GM19463 (cell line): Measurements from ENCODE around the gene CACNA1F.
"Not testable (repeated sequence)": the region's sequence is repeated elsewhere in the genome, so short reads cannot be mapped to it uniquely, and the experiment has no call there.

Source experiments
- ATAC-seq: cut with Tn5 transposase; IDR thresholded peaks from one replicate; pipeline ENCODE4 v1.9.1; 2021; ENCODE audit warnings: mild to moderate bottlenecking, moderate library complexity; ENCODE audit not compliant: unreplicated experiment

Gene CACNA1F

DNA sequence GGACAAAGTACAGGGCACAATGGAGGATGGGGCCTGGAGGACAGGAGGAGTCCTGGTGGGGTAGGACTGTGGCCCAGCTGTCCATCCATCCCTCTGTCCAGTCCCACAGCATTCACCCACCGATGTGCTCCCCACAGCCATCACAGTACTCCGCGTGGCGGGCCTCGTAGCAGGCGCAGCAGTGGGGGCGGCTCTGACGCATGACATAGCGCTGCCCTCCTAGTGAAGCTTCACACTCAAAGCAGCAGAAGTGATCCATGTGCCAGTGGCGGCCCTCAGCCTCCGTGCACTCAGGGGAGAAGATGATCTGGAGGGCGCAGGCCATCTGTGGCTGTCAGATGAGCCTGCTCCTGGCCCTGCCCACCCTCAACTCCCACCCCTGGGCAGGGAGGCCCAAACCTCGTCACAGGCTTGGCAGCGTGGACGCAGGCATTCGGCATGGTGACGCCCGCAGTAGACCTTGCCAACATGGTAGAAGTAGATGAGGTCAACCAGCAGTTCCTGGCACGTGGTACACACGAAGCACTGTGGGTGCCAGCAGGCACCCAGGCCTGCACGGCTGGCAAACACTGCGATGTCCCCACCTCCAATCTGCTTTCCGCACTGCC, 55.2 kb downstream of the CACNA1F start:
- no peak for ATAC-seq

DNA sequence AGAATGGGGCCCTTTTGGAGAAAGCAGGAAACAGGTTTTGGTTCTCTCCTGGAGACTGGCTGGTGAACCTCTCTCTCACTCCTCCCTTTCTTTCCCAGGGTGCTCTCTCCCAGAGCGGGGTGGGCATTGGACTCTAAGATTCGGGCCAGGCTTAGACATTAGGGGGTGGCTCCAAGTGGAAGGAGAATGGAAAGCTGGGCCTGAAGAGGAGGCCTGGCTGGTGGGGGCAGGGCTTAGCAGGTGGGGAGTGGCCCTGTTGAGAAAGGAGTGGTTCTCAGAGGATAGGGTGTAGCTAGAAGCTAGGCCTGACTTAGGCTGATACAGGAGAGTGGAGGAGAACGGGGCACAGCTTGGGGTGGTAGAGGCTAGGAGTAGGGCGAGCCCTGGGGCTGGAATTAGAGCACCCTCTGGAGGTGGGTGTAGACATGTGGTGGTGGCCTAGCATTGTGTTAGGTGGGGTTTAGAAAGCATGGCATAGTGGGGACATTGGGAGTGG, 55.8 kb downstream of the CACNA1F start:
- no peak for ATAC-seq

DNA sequence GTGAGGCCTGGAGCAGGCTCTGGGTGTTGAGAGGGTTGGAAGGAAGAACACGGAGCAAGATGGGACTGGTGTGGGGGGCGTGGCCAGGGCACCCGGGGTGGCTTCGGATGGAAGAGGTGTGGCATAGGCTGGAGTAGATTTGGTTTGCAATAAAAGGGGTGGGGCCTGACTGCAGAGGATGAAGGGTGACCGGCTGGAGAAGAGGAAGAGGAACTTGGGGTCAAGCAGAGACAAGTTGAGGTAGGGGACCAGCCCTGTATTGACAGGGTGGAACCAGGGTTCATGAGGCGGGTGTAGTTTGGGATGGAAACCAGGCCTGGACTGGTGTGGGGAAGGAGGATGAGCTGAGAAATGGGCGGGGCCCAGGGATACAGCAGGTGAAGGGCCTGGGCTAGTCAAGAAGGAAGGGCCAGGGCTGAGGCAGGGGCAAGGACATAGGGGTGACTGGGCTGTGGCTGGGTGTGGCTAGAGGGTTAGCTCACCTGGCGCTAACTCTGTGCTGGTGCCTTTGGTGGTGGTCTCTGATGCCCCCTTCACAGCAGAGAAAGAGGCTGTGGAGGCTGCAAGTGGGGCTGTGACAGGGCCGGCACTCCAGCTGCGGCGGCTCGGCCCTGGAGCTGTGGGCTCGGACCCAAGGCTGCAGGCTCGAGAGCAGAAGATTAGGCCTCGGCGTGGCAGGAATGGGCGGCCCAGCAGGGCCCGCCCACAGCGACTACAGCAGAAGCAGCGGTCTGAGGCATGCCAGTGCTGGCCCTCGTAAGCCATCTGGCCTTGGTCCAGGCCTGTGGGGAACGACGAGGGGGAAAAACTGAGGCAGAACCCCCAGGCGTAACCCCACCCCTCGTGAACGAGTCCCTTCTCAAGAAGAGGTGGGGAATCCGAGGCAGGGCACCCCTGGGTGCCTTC, 56.5 kb downstream of the CACNA1F start:
- ATAC-seq, result no peak

DNA sequence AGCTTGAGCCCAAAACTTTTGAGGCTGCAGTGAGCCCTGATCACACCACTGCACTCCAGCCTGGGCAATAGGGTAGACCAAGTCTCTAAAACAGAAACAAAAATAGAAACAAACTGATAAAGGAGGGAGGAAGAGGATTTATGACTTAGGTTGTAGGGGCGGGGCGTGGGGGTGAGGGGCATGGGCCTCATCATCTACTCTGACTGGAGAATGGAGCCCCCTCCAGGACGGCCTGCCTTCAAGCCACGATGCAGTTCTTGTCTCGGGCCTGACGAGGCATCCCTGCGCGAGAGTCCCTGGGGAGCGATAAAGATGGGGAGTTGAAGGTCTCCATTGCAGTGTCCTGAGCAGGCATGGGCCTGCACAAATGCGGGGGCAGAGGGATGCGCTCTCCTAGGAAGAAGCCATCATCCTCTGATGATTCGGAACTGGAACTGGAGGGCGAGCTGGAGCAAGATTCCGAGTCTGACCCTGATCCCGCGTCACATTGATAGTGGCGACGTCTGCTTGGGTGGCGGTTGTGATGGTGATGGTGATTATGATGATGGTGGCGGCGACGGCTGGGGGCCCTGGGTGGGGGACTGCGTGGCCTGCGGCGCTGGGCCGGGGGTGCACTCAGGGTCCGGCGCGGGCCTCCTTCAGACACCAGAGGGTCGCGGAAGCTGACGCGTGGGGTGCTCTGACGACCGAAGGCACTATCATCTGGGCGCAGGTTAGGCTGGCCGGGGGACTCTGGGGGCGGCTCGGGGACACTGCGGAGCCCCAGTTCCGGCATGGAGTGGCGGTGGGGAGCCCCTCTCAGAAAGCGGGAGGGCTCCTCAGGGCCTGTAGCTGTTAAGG, 57.5 kb downstream of the CACNA1F start:
- ATAC-seq, result no peak

DNA sequence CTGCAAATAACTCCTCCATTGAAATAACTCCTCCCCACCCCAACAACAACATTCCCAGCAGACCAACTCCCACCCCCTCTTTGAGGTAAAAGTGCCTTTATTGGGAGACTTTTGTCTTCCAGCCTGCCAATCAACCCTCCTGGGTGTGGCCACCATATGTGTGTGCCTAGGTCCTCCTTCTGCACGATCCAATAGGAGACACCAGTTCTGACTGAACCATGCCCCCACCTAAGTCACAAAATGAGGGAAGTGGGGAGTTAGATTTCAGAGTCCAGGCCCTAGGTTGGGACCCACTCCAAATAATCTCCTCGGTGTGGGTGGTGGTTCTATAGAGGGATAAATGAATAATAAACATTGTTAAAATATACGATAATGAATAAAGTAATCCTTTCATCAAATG, 58.4 kb downstream of the CACNA1F start:
- no peak for ATAC-seq

DNA sequence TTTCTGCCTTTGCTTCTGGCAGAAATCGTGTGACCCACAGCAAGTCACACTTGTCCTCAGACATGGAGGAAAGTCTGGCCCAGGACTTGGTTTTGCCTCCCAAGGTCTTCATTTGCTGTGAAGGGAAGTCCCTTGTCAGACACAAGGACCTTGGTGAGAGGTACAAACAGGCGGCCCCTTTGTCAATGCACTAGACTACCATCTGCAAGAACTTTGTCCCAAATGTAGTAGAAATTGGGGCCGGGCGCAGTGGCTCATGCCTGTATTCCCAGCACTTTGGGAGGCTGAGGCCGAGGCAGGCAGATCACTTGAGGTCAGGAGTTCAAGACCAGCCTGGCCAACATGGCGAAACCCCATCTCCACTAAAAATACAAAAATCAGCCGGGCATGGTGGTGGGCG, 59.6 kb downstream of the CACNA1F start:
- not testable (repeated sequence) for ATAC-seq

DNA sequence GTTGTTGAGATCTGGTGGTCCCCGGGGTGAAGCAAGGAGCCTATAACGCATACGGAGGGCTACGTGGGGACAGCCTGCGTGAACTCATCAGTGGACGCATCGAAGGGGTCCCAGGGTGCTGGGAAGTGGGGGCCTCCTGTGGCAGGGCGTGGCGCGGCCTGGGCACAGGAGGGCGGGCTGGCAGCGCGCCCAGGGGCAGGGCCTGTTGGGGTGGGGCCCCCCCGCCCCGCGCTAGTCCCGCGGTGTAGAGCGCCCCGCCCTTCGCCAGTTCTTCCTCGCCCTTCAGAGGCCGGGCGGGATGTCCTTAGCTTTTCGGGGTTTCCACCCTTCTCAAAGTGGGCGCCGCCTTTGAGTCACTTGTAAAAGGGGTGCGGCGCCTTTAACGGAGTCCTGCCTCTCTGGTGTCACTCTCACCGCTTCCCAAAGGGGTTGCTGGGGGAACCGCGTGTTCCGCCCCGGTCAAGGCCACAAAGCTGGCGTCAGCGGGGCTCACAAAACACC, 60.8 kb downstream of the CACNA1F start:
- ATAC-seq, result peak; percentile 75

DNA sequence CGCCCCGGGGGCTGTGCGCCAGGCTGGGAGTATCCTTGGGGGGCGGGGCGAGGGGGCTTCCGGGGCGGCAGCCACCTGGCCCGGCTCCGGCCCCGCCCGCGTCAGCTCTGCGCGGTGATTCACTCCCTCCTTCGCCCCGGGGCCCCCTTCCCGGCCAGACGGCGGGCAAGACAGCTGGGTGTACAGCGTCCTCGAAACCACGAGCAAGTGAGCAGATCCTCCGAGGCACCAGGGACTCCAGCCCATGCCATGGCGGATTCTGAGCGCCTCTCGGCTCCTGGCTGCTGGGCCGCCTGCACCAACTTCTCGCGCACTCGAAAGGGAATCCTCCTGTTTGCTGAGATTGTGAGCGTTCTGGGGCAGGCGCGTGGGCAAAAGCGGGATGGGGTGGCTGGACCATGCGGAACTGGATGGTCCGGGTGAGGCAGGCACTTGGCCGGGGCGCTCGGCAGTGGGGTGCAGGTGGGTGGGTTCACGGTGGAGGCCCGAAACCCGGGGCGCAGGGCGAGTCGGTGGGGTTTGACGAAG, 61.3 kb downstream of the CACNA1F start, which contains the start of gene PLP2:
TSS of gene PLP2 (plus strand) at position 147 of the 528 bp plus-strand sequence. CDS start at position 250, 103 bp downstream.
- ATAC-seq, result peak; percentile 32

DNA sequence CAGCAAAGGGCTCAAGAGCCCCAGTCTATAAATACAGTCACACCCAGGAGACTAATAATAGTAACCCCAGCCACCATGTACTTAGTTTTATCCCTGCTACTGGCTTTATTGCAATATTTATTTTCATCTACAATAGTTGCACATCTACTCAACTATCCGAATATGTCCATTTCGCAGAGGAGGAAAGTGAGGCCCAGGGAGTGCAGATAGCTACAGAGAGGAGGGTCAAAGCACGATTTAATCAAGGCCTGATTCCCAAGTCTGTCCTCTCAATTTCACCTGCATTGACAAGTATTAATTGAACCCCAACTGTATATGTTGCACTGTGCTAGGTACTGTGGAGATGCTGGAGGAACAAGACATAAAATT, 65.4 kb downstream of the CACNA1F start:
- no peak for ATAC-seq

DNA sequence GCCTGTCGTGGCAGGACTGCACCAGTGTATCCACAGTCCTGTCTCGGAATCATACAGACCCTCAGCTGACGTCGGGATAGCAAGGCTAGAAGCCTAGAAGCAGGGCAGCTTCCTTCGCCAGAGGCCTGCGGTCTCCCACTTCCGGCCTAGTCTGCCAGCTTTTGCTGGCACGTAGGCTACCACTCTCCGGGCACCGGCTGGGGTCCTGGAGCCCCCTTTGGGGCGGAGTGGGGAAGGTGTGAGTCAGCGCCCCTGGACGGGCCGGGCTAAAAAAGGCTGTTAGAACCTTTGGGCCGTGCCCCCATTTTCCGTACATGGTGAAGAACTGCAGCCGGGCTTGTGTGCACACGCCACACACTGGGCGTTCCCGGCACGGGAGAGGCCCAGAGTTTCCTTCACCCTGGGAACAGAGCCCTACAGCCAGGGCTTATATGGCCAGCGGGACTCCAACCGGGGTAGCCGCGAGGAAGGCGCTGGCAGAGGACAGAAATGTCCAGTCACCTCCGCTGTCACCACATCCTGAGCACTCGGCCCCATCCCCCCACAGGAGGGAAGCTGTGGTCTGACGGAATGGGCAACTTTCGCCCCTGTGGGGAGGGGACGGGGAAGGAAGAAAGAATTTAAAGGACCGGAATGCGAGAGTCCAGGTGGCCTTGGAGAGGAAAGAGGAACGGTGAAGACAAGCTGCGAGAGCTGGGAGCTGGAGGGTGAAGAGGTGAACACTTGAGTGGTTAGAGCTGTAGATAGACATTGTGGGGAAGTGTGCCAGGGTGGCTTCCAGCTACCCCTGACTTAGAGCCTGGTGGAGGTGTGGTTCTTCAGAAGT, 66.0 kb downstream of the CACNA1F start:
- peak; percentile 30 for ATAC-seq

DNA sequence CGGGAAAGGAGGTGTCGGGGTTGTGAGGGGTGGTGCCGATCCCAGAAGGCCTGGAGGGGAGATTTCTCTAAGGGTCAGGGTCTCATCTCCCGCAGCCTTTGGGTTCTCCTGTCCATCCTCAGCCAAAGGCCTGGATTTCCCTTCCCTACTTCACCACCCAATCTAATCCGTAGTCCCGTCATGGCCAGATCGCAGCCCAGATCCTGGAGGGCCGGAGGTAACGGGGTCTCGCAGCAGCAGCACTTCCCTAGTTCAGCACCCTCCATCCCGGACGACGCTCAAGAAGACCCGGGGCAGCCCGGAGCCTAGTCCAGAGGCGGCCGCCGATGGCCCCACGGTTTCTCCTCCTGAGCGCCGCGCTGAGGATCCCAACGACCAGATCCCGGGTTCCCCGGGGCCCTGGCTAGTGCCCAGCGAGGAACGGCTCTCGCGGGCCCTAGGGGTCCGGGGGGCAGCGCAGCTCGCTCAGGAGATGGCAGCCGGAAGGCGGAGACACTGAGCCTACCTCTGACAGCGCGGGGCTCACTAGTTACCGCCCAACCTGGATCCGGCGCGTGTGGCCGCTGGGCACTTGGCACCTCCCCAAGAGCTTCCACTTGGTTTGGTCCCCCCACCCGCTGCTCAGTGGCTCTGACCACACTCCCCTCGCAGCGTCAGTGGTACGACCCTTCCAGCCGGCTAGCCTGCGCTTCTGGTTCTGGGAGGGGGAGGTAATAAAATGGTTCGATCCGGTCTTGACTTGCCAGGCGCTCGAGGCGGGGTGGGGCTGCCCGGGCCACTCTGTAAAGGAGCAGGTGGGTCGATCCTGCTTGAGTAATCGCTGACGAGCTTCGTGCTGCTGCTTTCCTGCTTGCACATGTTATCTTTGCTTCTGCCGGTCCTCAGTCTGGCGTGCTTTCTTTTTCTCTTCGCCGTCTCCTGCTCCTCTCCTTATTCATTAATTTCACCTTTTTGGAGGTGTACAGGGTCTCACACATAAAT, 66.9 kb downstream of the CACNA1F start:
- peak; percentile 45 for ATAC-seq

DNA sequence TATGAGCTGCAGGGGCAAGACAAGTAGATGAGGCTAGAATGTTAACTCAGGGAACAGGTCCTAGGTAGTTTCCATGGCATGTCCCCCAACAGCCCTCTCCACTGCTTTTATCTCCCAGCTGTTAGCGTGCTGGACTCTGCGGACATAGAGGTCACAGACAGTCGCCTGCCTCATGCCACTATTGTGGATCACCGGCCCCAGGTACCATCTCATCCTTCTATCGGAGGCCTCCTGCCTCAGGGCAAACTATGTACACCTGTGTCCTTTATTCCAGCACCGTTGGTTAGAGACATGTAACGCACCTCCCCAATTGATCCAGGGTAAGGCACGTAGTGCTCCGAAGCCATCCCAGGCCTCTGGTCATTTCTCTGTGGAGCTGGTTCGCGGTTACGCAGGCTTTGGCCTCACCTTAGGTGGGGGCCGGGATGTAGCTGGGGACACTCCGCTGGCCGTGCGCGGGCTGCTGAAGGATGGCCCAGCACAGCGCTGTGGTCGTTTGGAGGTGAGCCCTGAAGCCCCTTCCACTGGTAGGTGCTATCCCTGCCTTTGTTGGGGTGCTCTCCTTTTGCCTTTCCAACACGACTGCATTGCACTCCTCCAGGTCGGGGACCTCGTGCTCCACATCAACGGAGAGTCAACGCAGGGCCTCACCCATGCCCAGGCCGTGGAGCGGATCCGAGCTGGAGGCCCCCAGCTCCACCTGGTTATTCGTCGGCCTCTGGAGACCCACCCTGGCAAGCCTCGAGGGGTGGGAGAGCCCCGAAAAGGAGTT, 68.4 kb downstream of the CACNA1F start:
- ATAC-seq, result no peak

DNA sequence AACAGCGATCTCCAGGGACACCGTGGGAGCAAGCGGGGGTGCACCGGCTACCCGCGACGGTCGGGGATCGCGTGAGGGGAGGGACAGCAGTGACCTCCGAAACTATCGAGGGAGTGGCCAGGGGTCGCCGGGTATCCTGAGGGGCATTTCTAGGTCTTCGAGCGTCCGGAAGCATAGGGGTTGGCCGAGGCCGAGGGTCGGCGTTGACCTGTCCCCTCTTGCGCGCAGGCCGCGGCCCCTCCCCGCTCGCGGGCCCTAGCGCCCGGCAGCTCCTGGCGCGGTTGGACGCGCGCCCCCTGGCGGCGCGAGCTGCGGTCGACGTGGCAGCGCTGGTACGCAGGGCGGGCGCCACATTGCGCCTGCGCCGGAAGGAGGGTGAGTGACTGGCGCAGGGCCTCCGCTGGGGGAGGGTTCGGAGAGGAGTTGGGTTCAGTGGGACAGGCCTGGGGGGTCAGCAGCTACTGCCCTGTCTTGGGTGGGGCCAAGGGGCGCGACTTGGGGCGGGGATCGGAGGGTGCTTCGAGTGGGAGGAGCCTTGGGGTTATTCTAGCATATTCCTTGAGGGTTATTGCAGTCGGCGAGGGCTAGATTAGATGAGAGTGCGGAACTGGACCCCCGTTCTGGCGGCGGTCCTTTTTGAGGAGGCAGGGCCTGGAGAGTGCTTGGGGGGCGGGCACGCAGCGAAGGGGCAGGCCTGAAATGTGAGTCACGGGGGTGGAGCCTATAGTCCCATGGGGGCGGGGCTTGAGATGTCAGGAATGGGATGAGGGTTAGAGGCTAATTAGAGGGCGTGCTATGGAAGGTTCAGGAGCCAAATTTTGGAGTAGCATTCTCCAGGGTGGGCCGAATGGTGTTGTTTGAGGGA, 69.4 kb downstream of the CACNA1F start:
- ATAC-seq, result peak; percentile 46

DNA sequence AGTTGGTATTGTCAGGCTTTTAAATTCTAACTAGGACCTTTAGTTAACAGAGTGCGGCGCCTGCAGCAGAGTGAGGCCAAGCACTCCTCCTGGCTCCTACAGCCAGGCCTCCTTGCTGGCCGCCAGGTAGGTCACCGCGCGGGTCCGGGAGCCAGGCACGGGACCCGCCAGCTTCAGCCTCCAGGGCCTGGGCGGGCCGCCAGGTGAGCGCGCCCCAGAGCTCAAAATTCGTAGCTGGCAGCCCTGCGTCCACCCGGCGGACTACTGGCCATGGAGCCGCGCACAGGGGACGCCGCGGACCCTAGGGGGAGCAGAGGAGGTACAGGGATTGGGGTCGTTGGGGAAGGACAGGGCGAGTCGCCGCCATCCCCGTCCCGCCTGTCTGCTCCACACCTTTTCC, 70.5 kb downstream of the CACNA1F start, which contains the start of gene MAGIX:
TSS of gene MAGIX (plus strand) at position 139 of the 400 bp plus-strand sequence. CDS start at position 271, 132 bp downstream.
- ATAC-seq, result no peak

DNA sequence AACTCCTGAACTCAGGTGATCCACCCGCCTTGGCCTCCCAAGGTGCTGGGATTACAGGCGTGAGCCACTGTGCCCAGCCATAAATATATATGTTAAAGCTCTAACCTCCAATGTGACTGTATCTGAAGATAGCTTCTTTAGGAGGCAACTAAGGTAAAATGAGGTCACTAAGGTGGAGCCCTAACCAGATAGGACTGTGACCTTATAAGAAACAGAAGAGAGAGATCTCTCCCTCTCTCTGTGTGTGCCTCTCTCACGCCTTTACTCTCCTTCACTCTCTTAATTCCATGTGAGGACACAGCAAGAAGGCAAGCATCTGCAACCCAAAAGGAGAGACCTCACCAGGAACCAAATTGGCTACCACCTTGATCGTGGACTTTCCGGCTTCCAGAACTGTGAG, 71.5 kb downstream of the CACNA1F start:
- no peak for ATAC-seq

DNA sequence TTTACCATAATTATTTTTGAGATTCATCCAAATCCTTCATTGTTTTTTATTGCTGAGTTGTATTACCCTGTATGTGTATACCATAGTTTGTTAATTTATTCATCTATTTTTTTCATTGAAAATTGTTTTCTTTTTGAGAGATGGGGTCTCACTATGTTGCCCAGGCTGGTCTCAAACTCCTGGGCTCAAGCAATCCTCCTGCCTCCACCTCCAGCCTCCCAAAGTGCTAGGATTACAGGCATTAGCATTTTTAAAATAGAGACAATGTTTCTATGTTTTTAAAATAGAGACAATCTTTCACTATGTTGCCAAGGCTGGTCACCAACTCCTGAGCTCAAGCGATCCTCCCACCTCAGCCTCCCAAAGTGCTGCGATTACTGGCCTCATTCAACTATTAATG, 72.2 kb downstream of the CACNA1F start:
- no peak for ATAC-seq

DNA sequence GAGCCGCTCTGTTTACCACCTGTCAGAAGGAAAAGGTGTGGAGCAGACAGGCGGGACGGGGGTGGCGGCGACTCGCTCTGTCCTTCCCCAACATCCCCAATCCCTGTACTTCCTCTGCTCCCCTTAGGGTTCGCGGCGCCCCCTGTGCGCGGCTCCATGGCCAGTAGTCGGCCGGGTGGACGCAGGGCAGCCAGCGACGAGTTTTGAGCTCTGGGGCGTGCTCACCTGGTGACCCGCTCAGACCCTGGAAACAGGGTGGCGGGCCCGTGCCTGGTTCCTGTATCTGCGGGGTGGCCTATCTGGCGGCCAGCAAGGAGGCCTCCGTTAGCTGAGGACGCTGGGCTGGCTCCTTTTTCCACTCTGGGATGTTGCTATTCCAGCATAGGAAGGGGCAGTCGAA, 75.9 kb downstream of the CACNA1F start:
- no peak for ATAC-seq
